Measurements from ENCODE around the gene MGAT4B. TPM values are rescaled to one million over a fixed set of nuclear protein-coding genes. Genes with fewer than 3 reads are reported as not detected.

MGAT4B gene
- total and polyA plus RNA-seq, 2 of the 13 experiments (the other 11 are each of a cell fraction or from before 2014, with no cell fraction given), result 93.5 to 130 TPM

DNA sequence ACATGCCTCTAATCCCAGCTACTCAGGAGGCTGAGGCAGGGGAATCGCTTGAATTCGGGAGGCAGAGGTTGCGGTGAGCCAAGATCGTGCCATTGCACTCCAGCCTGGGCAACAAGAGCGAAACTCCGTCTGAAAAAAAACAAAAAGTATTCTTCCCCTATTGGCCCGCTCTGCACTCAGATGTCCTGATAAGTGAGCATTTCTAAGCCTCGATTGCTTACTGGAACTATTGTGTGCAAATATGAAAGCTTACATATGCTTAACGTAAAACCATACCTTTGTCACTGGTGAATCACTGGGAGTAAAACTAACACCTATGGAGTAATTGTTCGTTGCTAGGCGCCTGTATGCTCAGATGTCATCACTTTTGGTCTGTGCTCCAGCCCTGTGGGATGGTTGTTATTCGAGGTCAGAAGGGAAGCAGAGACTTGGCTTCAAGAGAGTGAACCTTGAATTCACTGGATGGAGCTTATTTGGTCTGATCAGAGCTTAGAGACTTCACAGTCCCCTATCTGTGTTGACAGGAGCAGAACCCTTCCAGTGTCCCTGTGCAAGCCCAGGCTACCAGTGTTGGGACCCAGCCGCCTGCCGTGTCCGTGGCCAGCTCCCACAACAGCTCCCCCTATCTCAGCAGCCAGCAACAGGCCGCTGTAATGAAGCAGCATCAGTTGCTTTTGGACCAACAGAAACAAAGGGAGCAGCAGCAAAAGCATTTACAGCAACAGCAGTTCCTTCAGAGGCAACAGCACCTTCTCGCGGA, 38.2 kb downstream of the MGAT4B start (continued):
- TF ChIP-seq ZNF20 (CRISPR knock-in tag; IDR thresholded peaks at IDR 0.05), result no peak

GRCh38 chr5:179767496-179768100, 39.1 kb downstream of the MGAT4B start:
- H3K4me1 ChIP-seq (ENCODE audit: insufficient read depth, low read length), result peaks cover 13% of the 10 kb centered on the region
- H3K36me3 ChIP-seq (replicated peaks in 1 of 2; ENCODE audit: control insufficient read depth in 1 of 2, insufficient read depth in 2 of 2, low read length in 2 of 2), result peaks cover 29 to 73% of the 10 kb centered on the region in 2 experiments
- no peak overlapping the region for H3K9ac ChIP-seq (ENCODE audit: insufficient read depth, low read depth, low read length)
- intact Hi-C loops (cut with micrococcal nuclease; ENCODE audit: unreplicated experiment) (loop anchor here (10.0 kb wide), 1 partner anchor 137 kb away; the partner anchor contains the start of gene TBC1D9B), in situ Hi-C loops (cut with HindIII; ENCODE audit: extremely low pct_ligation_motif_present, low pct_unique_long_range_greater_than_20kb) (loop anchor here (25.0 kb wide), 1 partner anchor 320 kb away; no protein-coding TSS in a partner anchor)
- no TSS peak for BruUV-seq (replicated peaks)
- H3K4me3 ChIP-seq (replicated peaks in 1 of 3; ENCODE audit: insufficient read depth in 1 of 3, low read depth in 2 of 3, low read length in 3 of 3), result no peak overlapping the region
- no peak overlapping the region for H3K27ac ChIP-seq (ENCODE audit: extremely low read length, insufficient read depth, low read length)
- DNase-seq (ENCODE audit: low spot score) (no peak), FAIRE-seq (no peak), ATAC-seq (no peak)
- H3K4me2 ChIP-seq (ENCODE audit: low read depth, low read length), result no peak overlapping the region
- peaks cover 15% of the 10 kb centered on the region for H4K20me1 ChIP-seq (ENCODE audit: insufficient read depth, low read length)
- ChIA-PET POLR2A (interaction anchor here (1.2 kb wide), 1 partner anchor 36 kb away, joined by 4 read pairs; the partner anchor contains the start of gene MAML1), CTCF (ENCODE audit: low intra/inter-chr PET ratio, low total read pairs) (no interaction called here)
- WGBS (ENCODE audit: low lambda C conversion rate), result 95% methylated on average over 9 of the region's 9 CpGs
- TF ChIP-seq ZKSCAN1 (IDR thresholded peaks at IDR 0.05; ENCODE audit: low read length) (no peak), EEA1 (CRISPR knock-in tag; IDR thresholded peaks at IDR 0.05; ENCODE audit: borderline replicate concordance) (no peak), SYNCRIP (IDR thresholded peaks at IDR 0.05; ENCODE audit: insufficient read depth, low read depth, low read length) (no peak), MEIS2 (CRISPR knock-in tag; IDR thresholded peaks at IDR 0.05) (no peak), TFE3 (CRISPR knock-in tag; IDR thresholded peaks at IDR 0.05) (no peak), SNAI1 (CRISPR knock-in tag; IDR thresholded peaks at IDR 0.05; ENCODE audit: borderline replicate concordance) (no peak), MYNN (CRISPR knock-in tag; IDR thresholded peaks at IDR 0.05; ENCODE audit: low read depth) (no peak), GZF1 (CRISPR knock-in tag; IDR thresholded peaks at IDR 0.05) (no peak), MLLT10 (CRISPR knock-in tag; IDR thresholded peaks at IDR 0.05) (no peak), TFAP4 (IDR thresholded peaks at IDR 0.05; ENCODE audit: borderline replicate concordance, low read depth) (no peak), ZNF839 (CRISPR knock-in tag; IDR thresholded peaks at IDR 0.05; ENCODE audit: borderline replicate concordance) (no peak), ZNF331 (CRISPR knock-in tag; IDR thresholded peaks at IDR 0.05) (no peak)
- H3K27me3 ChIP-seq (ENCODE audit: control insufficient read depth in 1 of 2, insufficient read depth in 2 of 2, low read length in 2 of 2), result no peaks in the 10 kb centered on the region
- H3K9me3 ChIP-seq (ENCODE audit: low read length), result no peaks in the 10 kb centered on the region
- H3K79me2 ChIP-seq (ENCODE audit: insufficient read depth, low read length), result peaks cover 25% of the 10 kb centered on the region
- H2AFZ ChIP-seq (ENCODE audit: low read length), result no peak overlapping the region

Data from HepG2 (cell line).